Stimulated activated CD8-positive, alpha-beta memory T cell treated with anti-CD3 and anti-CD28 coated beads, Interleukin-4, amount 100 ng/mL, for 1 hour (primary cell): ENCODE measurements around the gene GPC5.

Experiments used
- DNase-seq, 2 donors: peaks; one replicate each; pipeline ENCODE4 v3.0.0-alpha.2; 2020; ENCODE audit warnings: low read depth in 2 of 2, low spot score in 1 of 2

Gene GPC5

GRCh38 chr13:91950803-91951202, 552.4 kb downstream of the GPC5 start:
- DNase-seq, result no peak

GRCh38 chr13:91955546-91956355, 557.3 kb downstream of the GPC5 start:
- DNase-seq, result no peak

GRCh38 chr13:91960947-91961346, 562.5 kb downstream of the GPC5 start:
- no peak for DNase-seq

- DNase-seq, result no peak
Measured at GRCh38 chr13:91962946-91963345, 564.5 kb downstream of the GPC5 start.

GRCh38 chr13:91965511-91965910, 567.1 kb downstream of the GPC5 start:
- no peak for DNase-seq

- DNase-seq, result no peak
Measured at GRCh38 chr13:91978571-91978970, 580.1 kb downstream of the GPC5 start.

GRCh38 chr13:91986761-91987483, 588.5 kb downstream of the GPC5 start:
- no peak for DNase-seq

- DNase-seq, result no peak
Measured at GRCh38 chr13:91988331-91988730, 589.9 kb downstream of the GPC5 start.

GRCh38 chr13:92012787-92013186, 614.4 kb downstream of the GPC5 start:
- DNase-seq, result no peak

GRCh38 chr13:92017737-92018136, 619.3 kb downstream of the GPC5 start:
- DNase-seq, result no peak

- DNase-seq, result no peak
Measured at GRCh38 chr13:92028695-92029094, 630.3 kb downstream of the GPC5 start.

- no peak for DNase-seq
Measured at GRCh38 chr13:92029641-92030040, 631.2 kb downstream of the GPC5 start.

GRCh38 chr13:92038905-92039304, 640.5 kb downstream of the GPC5 start:
- no peak for DNase-seq

- DNase-seq, result no peak
Measured at GRCh38 chr13:92042522-92042921, 644.1 kb downstream of the GPC5 start.

GRCh38 chr13:92044351-92044750, 645.9 kb downstream of the GPC5 start:
- no peak for DNase-seq

GRCh38 chr13:92054389-92054788, 656.0 kb downstream of the GPC5 start:
- no peak for DNase-seq

GRCh38 chr13:92074658-92075057, 676.2 kb downstream of the GPC5 start:
- no peak for DNase-seq

- no peak for DNase-seq
Measured at GRCh38 chr13:92097337-92097903, 699.0 kb downstream of the GPC5 start.

- DNase-seq, result no peak
Measured at GRCh38 chr13:92101801-92102200, 703.4 kb downstream of the GPC5 start.

GRCh38 chr13:92103689-92104153, 705.3 kb downstream of the GPC5 start:
- DNase-seq, result no peak

- no peak for DNase-seq
Measured at GRCh38 chr13:92122186-92122853, 723.9 kb downstream of the GPC5 start.

- DNase-seq, result no peak
Measured at GRCh38 chr13:92126399-92126798, 728.0 kb downstream of the GPC5 start.
